Measurements from ENCODE around the gene BCLAF3. TPM values are rescaled to one million over a fixed set of nuclear protein-coding genes. Genes with fewer than 3 reads are reported as not detected.

BCLAF3 gene
- total RNA-seq, 1 experiment from 2014 or later = 5.3 TPM

DNA sequence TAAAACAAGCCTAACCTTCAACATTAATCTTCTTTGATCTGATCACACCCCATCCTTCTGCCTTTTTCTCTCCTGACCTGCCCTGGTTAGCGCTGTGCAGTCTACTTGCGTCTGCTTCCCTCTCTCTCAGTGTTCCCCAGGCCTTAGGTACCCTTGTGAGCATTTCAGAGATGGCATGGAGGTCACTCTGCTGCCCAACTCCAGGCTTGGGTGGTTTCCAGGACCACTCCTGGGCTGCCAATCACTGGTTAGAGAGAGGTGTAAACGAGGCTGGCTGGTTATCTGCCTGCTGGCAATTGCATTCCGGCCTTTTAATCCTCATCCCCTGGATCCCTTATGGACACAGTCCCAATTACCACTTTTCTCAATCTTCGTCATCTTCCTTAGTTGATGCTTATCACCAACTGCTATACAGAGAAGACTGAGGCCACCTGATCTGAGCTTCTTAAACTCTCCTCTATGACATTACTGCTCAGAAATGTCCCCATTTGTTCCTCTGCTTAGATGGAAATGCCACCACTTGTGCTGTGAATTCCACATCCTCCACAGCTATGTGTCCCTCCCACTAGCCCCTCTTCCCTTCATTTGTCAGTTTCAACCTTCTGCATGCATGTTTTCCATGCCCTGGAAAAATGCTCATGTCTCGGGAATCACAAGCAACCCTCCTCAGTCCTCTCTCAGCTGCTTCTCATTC lies 29.0 kb upstream of the BCLAF3 start (continued):
- TF ChIP-seq YY1 (IDR thresholded peaks at IDR 0.05; ENCODE audit: extremely low read depth, insufficient replicate concordance, low read depth, low read length) (no peak), ZFX (IDR thresholded peaks at IDR 0.05) (no peak), ELF1 (IDR thresholded peaks at IDR 0.05; ENCODE audit: borderline replicate concordance, low read depth) (no peak)

DNA sequence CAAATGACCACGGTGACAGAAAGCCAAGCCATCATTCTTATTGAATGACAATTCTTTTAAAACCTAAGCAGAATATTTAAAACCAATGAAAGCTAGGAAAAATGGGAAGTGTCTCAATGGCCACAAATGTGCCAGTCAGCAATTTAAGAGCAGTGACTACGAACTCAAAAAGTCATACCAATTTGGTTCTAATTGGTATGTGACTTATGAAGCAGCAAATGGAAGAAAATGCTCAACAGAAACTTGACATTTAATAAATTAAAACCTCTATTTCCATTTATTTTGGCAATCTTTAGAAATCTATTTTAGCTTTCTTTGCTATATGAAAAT lies 25.7 kb upstream of the BCLAF3 start:
- Histone ChIP-seq H3K27me3 (ENCODE audit: insufficient read depth, low read length) (no peaks in the 10 kb centered on the region), H3K27ac (ENCODE audit: low read depth, low read length) (no peak overlapping the region), H2AFZ (ENCODE audit: low read depth, low read length, poor library complexity, severe bottlenecking) (no peak overlapping the region), H3K4me3 (replicated peaks in 1 of 2; ENCODE audit: low read depth in 1 of 2, low read length in 2 of 2) (no peak overlapping the region), H3K4me2 (ENCODE audit: low read length) (no peak overlapping the region), H3K9me3 (ENCODE audit: control insufficient read depth in 1 of 2, insufficient read depth in 1 of 2, low read depth in 1 of 2, low read length in 2 of 2) (no peaks in the 10 kb centered on the region), H3K36me3 (ENCODE audit: control insufficient read depth in 1 of 2, insufficient read depth in 2 of 2, low read length in 2 of 2) (no peaks in the 10 kb centered on the region), H3K4me1 (ENCODE audit: control insufficient read depth in 1 of 2, insufficient read depth in 2 of 2, low read length in 2 of 2) (no peaks in the 10 kb centered on the region), H3K9ac (ENCODE audit: low read length) (no peak overlapping the region), H4K20me1 (ENCODE audit: insufficient read depth) (no peaks in the 10 kb centered on the region), H3K79me2 (ENCODE audit: insufficient read depth, low read length) (no peaks in the 10 kb centered on the region), H3K9me2 (ENCODE audit: insufficient read depth) (no peaks in the 10 kb centered on the region)
- ATAC-seq (no peak), DNase-seq (ENCODE audit: low read depth, low spot score) (no peak)
- no peak for TF ChIP-seq EGR1 (IDR thresholded peaks at IDR 0.05; ENCODE audit: low read depth)
- TF ChIP-seq SP1 (IDR thresholded peaks at IDR 0.05; ENCODE audit: low read depth) = no peak
- no TSS peak for BruUV-seq (replicated peaks)
- POLR2A ChIA-PET = no interaction called here
- CTCF ChIA-PET = no interaction called here
- intact Hi-C loops (cut with micrococcal nuclease) = no loop called here
- RAD21 ChIA-PET (ENCODE audit: low non-redundant PET in 1 of 2, low total read pairs in 2 of 2, uncharacterized antibody in 2 of 2, unreplicated experiment in 2 of 2) = no interaction called here

DNA sequence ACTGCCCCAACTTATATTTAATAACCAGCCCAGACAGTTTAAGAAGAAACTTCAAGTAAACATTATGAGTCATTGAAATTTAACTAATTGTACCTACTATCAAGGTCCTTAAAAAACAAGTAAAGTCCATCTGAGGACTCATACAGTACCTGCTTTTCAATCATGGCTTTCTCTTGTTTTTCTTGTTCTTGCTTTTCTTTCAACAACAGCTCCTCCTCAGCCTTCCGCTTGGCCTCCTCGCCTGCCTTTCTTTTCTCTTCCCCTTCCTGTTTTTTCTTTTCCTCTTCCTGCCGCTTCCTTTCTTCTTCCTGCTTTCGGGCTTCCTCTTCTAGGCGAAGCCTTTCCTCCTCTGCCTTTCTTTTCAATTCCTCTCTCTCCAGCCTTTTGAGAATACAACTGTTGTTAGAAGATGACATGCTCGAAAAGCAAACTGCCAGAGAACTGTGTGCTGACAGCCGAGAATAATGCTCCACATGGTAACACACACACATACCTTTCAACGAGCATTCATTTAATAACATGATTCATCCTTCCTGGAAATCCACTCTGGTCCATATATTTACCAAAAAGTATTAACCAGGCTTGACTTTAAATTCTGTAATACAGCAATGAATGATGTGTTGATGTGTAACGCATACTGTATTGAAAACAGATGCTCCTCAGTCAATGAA lies 25.2 kb upstream of the BCLAF3 start:
- Histone ChIP-seq H3K79me2 (ENCODE audit: insufficient read depth, low read length) (no peaks in the 10 kb centered on the region), H3K4me3 (replicated peaks in 1 of 2; ENCODE audit: low read depth in 1 of 2, low read length in 2 of 2) (no peak overlapping the region), H4K20me1 (ENCODE audit: insufficient read depth) (no peaks in the 10 kb centered on the region), H3K4me2 (ENCODE audit: low read length) (no peak overlapping the region), H3K27ac (ENCODE audit: low read depth, low read length) (no peak overlapping the region), H3K9ac (ENCODE audit: low read length) (no peak overlapping the region), H3K9me2 (ENCODE audit: insufficient read depth) (no peaks in the 10 kb centered on the region), H2AFZ (ENCODE audit: low read depth, low read length, poor library complexity, severe bottlenecking) (no peak overlapping the region), H3K36me3 (ENCODE audit: control insufficient read depth in 1 of 2, insufficient read depth in 2 of 2, low read length in 2 of 2) (no peaks in the 10 kb centered on the region), H3K27me3 (ENCODE audit: insufficient read depth, low read length) (no peaks in the 10 kb centered on the region), H3K4me1 (ENCODE audit: control insufficient read depth in 1 of 2, insufficient read depth in 2 of 2, low read length in 2 of 2) (no peaks in the 10 kb centered on the region), H3K9me3 (ENCODE audit: control insufficient read depth in 1 of 2, insufficient read depth in 1 of 2, low read depth in 1 of 2, low read length in 2 of 2) (no peaks in the 10 kb centered on the region)
- RAD21 ChIA-PET (ENCODE audit: low non-redundant PET in 1 of 2, low total read pairs in 2 of 2, uncharacterized antibody in 2 of 2, unreplicated experiment in 2 of 2) = no interaction called here
- TF ChIP-seq ZNF274 (IDR thresholded peaks at IDR 0.05; ENCODE audit: low read depth, low read length) (peak; percentile 23; the same call in 1 of the 2 replicates), ZFX (IDR thresholded peaks at IDR 0.05) (no peak)
- POLR2A ChIA-PET = no interaction called here
- CTCF ChIA-PET = no interaction called here
- BruUV-seq (replicated peaks) = no TSS peak
- intact Hi-C loops (cut with micrococcal nuclease) = no loop called here
- no peak for ATAC-seq
- no peak for DNase-seq (ENCODE audit: low read depth, low spot score)
